ENCODE measurements around the gene KCNK15. TPM values are rescaled to one million over a fixed set of nuclear protein-coding genes. Genes with fewer than 3 reads are reported as not detected.

KCNK15 gene
- total RNA-seq, 1 donor from 2014 or later, result 0.09 TPM

DNA sequence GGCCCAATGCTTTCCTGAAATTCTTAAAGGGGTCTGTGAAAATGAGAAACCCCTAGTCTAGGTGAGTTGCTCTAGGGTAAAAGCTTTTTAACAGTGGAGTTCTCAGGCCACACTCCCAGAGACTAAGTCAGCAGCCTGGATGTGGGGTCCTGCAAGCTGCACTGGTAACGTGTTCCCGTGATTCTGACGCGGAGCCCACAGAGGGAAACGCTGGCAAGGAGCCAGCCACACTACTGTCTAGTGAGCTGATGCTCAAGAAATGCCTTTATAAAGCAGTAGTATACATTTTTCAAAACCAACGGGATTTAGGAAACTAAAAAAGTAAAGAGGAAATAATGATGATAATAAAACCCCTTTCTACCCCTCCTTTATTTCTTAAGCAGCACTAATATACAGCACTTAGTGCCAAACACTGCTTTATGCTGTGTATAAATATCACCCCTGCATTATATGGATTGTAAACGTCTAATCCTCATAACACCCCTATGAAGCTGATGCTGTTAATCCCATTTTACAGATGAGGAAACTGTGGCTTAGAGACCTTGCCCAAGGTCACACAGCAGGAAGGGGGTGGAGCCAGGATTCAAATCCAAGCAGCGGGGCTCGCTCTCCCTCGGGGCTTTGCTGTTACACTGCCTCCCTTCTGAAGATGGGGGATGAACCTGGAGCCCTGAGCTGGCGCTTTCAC lies 25.0 kb downstream of the KCNK15 start:
- ChIA-PET CTCF (no interaction called here), POLR2A (no interaction called here)
- Mint-ChIP-seq H3K9me3 (no peaks in the 10 kb centered on the region), H3K27ac (no peak overlapping the region), H3K27me3 (peaks cover 14% of the 10 kb centered on the region), H3K36me3 (ENCODE audit: low read depth) (no peaks in the 10 kb centered on the region), H3K4me1 (peaks cover 17% of the 10 kb centered on the region), H3K4me3 (no peak overlapping the region)
- TF ChIP-seq, protein P1, sequence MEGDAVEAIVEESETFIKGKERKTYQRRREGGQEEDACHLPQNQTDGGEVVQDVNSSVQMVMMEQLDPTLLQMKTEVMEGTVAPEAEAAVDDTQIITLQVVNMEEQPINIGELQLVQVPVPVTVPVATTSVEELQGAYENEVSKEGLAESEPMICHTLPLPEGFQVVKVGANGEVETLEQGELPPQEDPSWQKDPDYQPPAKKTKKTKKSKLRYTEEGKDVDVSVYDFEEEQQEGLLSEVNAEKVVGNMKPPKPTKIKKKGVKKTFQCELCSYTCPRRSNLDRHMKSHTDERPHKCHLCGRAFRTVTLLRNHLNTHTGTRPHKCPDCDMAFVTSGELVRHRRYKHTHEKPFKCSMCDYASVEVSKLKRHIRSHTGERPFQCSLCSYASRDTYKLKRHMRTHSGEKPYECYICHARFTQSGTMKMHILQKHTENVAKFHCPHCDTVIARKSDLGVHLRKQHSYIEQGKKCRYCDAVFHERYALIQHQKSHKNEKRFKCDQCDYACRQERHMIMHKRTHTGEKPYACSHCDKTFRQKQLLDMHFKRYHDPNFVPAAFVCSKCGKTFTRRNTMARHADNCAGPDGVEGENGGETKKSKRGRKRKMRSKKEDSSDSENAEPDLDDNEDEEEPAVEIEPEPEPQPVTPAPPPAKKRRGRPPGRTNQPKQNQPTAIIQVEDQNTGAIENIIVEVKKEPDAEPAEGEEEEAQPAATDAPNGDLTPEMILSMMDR (IDR thresholded peaks at IDR 0.05), result no peak
- ATAC-seq (ENCODE audit: low read depth) (no peak), DNase-seq (no peak)
- intact Hi-C loops (cut with micrococcal nuclease), result no loop called here

DNA sequence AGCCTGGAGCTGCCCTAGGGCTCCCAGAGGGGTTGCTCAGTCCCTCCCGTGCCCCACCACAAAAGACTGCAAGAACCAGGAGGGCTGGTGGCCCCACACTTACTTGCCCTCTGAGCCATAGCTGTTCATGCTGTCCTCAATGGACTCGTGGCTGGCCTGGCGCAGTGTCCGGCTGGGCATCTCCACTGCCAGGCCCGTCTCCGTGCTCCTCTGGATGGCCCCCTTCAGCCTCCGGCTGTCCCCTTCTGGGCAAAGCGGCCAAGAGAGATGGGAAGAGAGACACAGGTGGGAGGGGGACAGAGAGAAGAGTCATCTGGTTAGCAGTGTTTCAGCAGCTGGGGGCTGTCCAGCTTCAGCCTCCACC lies 25.5 kb downstream of the KCNK15 start:
- ATAC-seq (ENCODE audit: low read depth), result no peak
- H3K4me3 Mint-ChIP-seq, result no peak overlapping the region
- no peaks in the 10 kb centered on the region for H3K36me3 Mint-ChIP-seq (ENCODE audit: low read depth)

DNA sequence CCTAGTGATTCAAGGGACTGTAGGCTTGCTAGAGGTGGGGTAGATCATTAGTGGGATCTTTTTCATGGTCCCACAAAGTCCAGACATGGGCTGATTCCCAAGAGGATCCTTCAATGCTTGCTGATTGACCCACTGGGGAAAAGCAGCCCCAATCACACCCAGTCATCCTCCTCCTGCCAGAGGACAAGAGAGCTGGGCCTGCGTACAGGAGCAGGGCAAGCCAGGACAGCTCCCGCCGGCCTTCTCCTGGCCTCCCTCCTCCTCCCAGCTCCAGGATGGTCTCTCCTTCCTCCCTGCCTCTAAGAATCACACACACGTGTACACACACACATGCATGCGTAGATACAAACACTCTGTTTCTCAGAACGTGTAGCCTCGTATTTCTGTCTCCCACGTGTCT lies 27.0 kb downstream of the KCNK15 start:
- peaks cover 11% of the 10 kb centered on the region for H3K27me3 Mint-ChIP-seq

More for the DNA sequence above, 25.5 kb downstream of the KCNK15 start:
- H3K27ac Mint-ChIP-seq, result no peak overlapping the region
- intact Hi-C loops (cut with micrococcal nuclease), result no loop called here
- peaks cover 17% of the 10 kb centered on the region for H3K4me1 Mint-ChIP-seq
- H3K27me3 Mint-ChIP-seq, result peaks cover 13% of the 10 kb centered on the region
- POLR2A ChIA-PET, result no interaction called here
- TF ChIP-seq, protein P1 (IDR thresholded peaks at IDR 0.05), result no peak
- CTCF ChIA-PET, result no interaction called here
- no peak for DNase-seq
- H3K9me3 Mint-ChIP-seq, result no peaks in the 10 kb centered on the region

GRCh38 chr20:44773070-44773829 lies 27.6 kb downstream of the KCNK15 start:
- intact Hi-C loops (cut with micrococcal nuclease), result no loop called here
- Mint-ChIP-seq H3K36me3 (ENCODE audit: low read depth) (no peaks in the 10 kb centered on the region), H3K4me1 (peaks cover 17% of the 10 kb centered on the region), H3K27ac (no peak overlapping the region), H3K27me3 (peaks cover 16% of the 10 kb centered on the region), H3K4me3 (no peak overlapping the region), H3K9me3 (no peaks in the 10 kb centered on the region)
- ATAC-seq (ENCODE audit: low read depth) (no peak), DNase-seq (no peak)
- ChIA-PET POLR2A (no interaction called here), CTCF (no interaction called here)
- TF ChIP-seq, protein P1 (IDR thresholded peaks at IDR 0.05), result no peak

More for the DNA sequence above, 27.0 kb downstream of the KCNK15 start:
- ChIA-PET CTCF (no interaction called here), POLR2A (no interaction called here)
- no peak overlapping the region for H3K27ac Mint-ChIP-seq
- DNase-seq, result no peak
- H3K4me1 Mint-ChIP-seq, result peaks cover 17% of the 10 kb centered on the region
- H3K36me3 Mint-ChIP-seq (ENCODE audit: low read depth), result no peaks in the 10 kb centered on the region
- TF ChIP-seq, protein P1 (IDR thresholded peaks at IDR 0.05), result no peak
- H3K4me3 Mint-ChIP-seq, result no peak overlapping the region
- intact Hi-C loops (cut with micrococcal nuclease), result no loop called here
- no peak for ATAC-seq (ENCODE audit: low read depth)
- H3K9me3 Mint-ChIP-seq, result no peaks in the 10 kb centered on the region

- ChIA-PET POLR2A (no interaction called here), CTCF (no interaction called here)
- Mint-ChIP-seq H3K9me3 (no peaks in the 10 kb centered on the region), H3K4me3 (no peak overlapping the region), H3K4me1 (no peaks in the 10 kb centered on the region), H3K36me3 (ENCODE audit: low read depth) (no peaks in the 10 kb centered on the region), H3K27ac (no peak overlapping the region), H3K27me3 (peaks cover 11% of the 10 kb centered on the region)
- ATAC-seq (ENCODE audit: low read depth), result no peak
- intact Hi-C loops (cut with micrococcal nuclease), result no loop called here
- no peak for DNase-seq
- TF ChIP-seq, protein P1 (IDR thresholded peaks at IDR 0.05), result no peak
Measured at GRCh38 chr20:44776980-44777379, 31.3 kb downstream of the KCNK15 start.
